Trophoblast cell (in vitro differentiated cells and primary cell): Measurements from ENCODE around the gene C19orf44.
"Not testable (repeated sequence)": the region's sequence is repeated elsewhere in the genome, so short reads cannot be mapped to it uniquely, and the experiment has no call there.

ENCODE experiments used
- DNase-seq, 2 donors: peaks; one replicate each; pipeline ENCODE4 v3.0.0-alpha.2; 2016
- H2AFZ ChIP-seq: 2 replicates; pipeline ENCODE4 v1.6.1; 2013; ENCODE audit warnings: low read length, moderate library complexity, mild to moderate bottlenecking; ENCODE audit not compliant: insufficient read depth, poor library complexity
- H2AK5ac ChIP-seq: 2 replicates; pipeline ENCODE4 v1.6.1; 2013; ENCODE audit warnings: mild to moderate bottlenecking, low read length
- H2BK120ac ChIP-seq: 2 replicates; pipeline ENCODE4 v1.6.1; 2013; ENCODE audit warnings: low read length, mild to moderate bottlenecking, moderate library complexity; ENCODE audit not compliant: insufficient read depth, poor library complexity
- H2BK12ac ChIP-seq: 2 replicates; pipeline ENCODE4 v1.6.1; 2013; ENCODE audit warnings: mild to moderate bottlenecking, low read length, moderate library complexity
- H2BK5ac ChIP-seq: 2 replicates; pipeline ENCODE4 v1.6.1; 2013; ENCODE audit warnings: low read length, low read depth, moderate library complexity, mild to moderate bottlenecking; ENCODE audit not compliant: poor library complexity
- H3K14ac ChIP-seq: 2 replicates; pipeline ENCODE4 v1.6.1; 2013; ENCODE audit warnings: mild to moderate bottlenecking, low read length
- H3K18ac ChIP-seq: 2 replicates; pipeline ENCODE4 v1.6.1; 2013; ENCODE audit warnings: mild to moderate bottlenecking, low read length
- H3K23ac ChIP-seq: 2 replicates; pipeline ENCODE4 v1.6.1; 2013; ENCODE audit warnings: low read length
- H3K27ac ChIP-seq: 2 replicates; pipeline ENCODE4 v1.5.1; 2013; ENCODE audit warnings: low read depth, mild to moderate bottlenecking, inconsistent platforms, low read length, moderate library complexity
- H3K27me3 ChIP-seq: 2 replicates; pipeline ENCODE4 v1.6.1; 2013; ENCODE audit warnings: inconsistent platforms, mild to moderate bottlenecking, low read length, moderate library complexity; ENCODE audit not compliant: insufficient read depth
- H3K36me3 ChIP-seq, 2 experiments: 1 replicate in 1 of 2; 2 replicates in 1 of 2; pipeline ENCODE4 v1.6.1; 2013; ENCODE audit warnings: low read length in 2 of 2, mild to moderate bottlenecking in 2 of 2, moderate library complexity in 1 of 2; ENCODE audit not compliant: insufficient read depth in 2 of 2, control insufficient read depth in 1 of 2
- H3K4ac ChIP-seq: 2 replicates; pipeline ENCODE4 v1.6.1; 2013; ENCODE audit warnings: low read depth, mild to moderate bottlenecking, low read length, moderate library complexity
- H3K4me1 ChIP-seq, 2 experiments: 1 replicate in 1 of 2; 2 replicates in 1 of 2; pipeline ENCODE4 v1.6.1; 2013; ENCODE audit warnings: low read length in 2 of 2, mild to moderate bottlenecking in 2 of 2, moderate library complexity in 1 of 2; ENCODE audit not compliant: insufficient read depth in 2 of 2, control insufficient read depth in 1 of 2
- H3K4me2 ChIP-seq: 2 replicates; pipeline ENCODE4 v1.6.1; 2013; ENCODE audit warnings: inconsistent platforms, mild to moderate bottlenecking, low read length, moderate library complexity
- H3K4me3 ChIP-seq: 2 replicates; pipeline ENCODE4 v1.5.1; 2013; ENCODE audit warnings: mild to moderate bottlenecking, low read depth, low read length, inconsistent platforms
- H3K79me1 ChIP-seq: one replicate; pipeline ENCODE4 v1.6.1; 2013; ENCODE audit warnings: low read length
- H3K79me2 ChIP-seq: 2 replicates; pipeline ENCODE4 v1.6.1; 2013; ENCODE audit warnings: low read length, mild to moderate bottlenecking; ENCODE audit not compliant: control insufficient read depth, insufficient read depth, poor library complexity
- H3K9ac ChIP-seq: 2 replicates; pipeline ENCODE4 v1.6.1; 2013; ENCODE audit warnings: mild to moderate bottlenecking, low read length
- H3K9me3 ChIP-seq: 2 replicates; pipeline ENCODE4 v1.6.1; 2013; ENCODE audit warnings: low read depth, mild to moderate bottlenecking, control low read depth, inconsistent platforms, low read length; ENCODE audit not compliant: insufficient read depth
- H4K12ac ChIP-seq: 2 replicates; pipeline ENCODE4 v1.6.1; 2013; ENCODE audit warnings: low read depth, mild to moderate bottlenecking, low read length, moderate library complexity
- H4K8ac ChIP-seq: 2 replicates; pipeline ENCODE4 v1.6.1; 2013; ENCODE audit warnings: low read depth, mild to moderate bottlenecking, low read length, moderate library complexity
- H4K91ac ChIP-seq: one replicate; pipeline ENCODE4 v1.6.1; 2013; ENCODE audit warnings: low read depth, mild to moderate bottlenecking, low read length, moderate library complexity
- WGBS: extraction: QIAGEN DNeasy Blood & Tissue Kit; methylation state at CpG from one replicate; pipeline ENCODE4 v1.1.7; 2013; ENCODE audit warnings: missing lambda C conversion rate; ENCODE audit not compliant: insufficient read length, insufficient coverage; ENCODE audit errors: extremely low coverage; 5-methylcytosine and 5-hydroxymethylcytosine counted together

Gene C19orf44

DNA sequence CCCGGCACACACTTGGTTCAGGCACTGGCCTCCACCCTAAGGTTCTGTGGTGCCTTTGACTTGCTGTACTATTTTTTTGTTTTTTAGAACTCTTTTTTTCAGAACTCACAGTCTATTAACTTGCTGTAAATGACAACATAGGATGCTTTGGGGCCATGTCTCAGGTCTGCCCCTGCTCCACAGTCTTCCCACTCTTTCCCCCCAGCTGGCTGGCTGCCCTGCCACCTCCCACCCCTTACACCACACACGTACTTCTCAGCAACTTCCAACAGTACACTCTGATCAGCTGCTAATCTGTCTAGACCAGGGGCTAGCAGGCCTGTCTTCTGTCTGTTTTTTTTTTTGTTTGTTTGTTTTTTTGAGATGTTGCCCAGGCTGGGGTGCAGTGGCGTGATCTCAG lies 8.1 kb downstream of the C19orf44 start:
- no peaks in the 10 kb centered on the region for H3K4me1 ChIP-seq
- no peak overlapping the region for H2AK5ac ChIP-seq
- H3K79me1 ChIP-seq, result no peaks in the 10 kb centered on the region
- no peak overlapping the region for H2BK12ac ChIP-seq
- no peaks in the 10 kb centered on the region for H3K27me3 ChIP-seq
- H3K18ac ChIP-seq, result no peak overlapping the region
- WGBS, result no CpG with 5 or more reads among the region's 3 CpGs
- H3K4me3 ChIP-seq, result no peak overlapping the region
- no peak overlapping the region for H3K23ac ChIP-seq
- H3K14ac ChIP-seq, result no peak overlapping the region
- no peak overlapping the region for H2BK5ac ChIP-seq
- DNase-seq, result peak in 1 of 2 donors; percentile 33
- no peak overlapping the region for H3K4me2 ChIP-seq
- no peaks in the 10 kb centered on the region for H3K9me3 ChIP-seq
- H3K36me3 ChIP-seq, result peaks cover 9 to 21% of the 10 kb centered on the region in 2 experiments
- H2AFZ ChIP-seq, result no peak overlapping the region
- H3K4ac ChIP-seq, result no peak overlapping the region
- H3K79me2 ChIP-seq, result no peaks in the 10 kb centered on the region
- no peak overlapping the region for H4K12ac ChIP-seq
- H4K91ac ChIP-seq, result no peak overlapping the region
- H3K9ac ChIP-seq, result no peak overlapping the region
- H2BK120ac ChIP-seq, result no peak overlapping the region
- H3K27ac ChIP-seq, result no peak overlapping the region
- no peak overlapping the region for H4K8ac ChIP-seq

DNA sequence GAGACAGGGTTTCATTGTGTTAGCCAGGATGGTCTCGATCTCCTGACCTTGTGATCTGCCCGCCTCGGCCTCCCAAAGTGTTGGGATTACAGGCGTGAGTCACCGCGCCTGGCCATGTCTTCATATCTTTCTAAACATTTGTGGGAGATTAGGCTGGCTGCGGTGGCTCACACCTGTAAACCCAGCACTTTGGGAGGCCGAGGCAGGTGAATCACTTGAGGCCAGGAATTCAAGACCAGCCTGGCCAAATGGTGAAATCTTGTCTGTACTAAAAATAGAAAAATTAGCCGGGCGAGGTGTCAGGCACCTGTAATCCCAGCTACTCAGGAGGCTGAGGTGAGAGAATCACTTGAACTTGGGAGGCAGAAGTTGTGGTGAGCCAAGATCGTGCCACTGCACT lies 10.0 kb downstream of the C19orf44 start:
- not testable (repeated sequence) for H2AK5ac ChIP-seq, H3K79me2 ChIP-seq, H2BK12ac ChIP-seq, H2BK5ac ChIP-seq, H3K4me1 ChIP-seq, H2BK120ac ChIP-seq, H3K27me3 ChIP-seq, H3K4me3 ChIP-seq, H3K9me3 ChIP-seq, H3K4me2 ChIP-seq, H3K23ac ChIP-seq, H4K12ac ChIP-seq, H3K9ac ChIP-seq, H3K14ac ChIP-seq, H4K8ac ChIP-seq, H3K27ac ChIP-seq, H2AFZ ChIP-seq, H3K4ac ChIP-seq, H3K18ac ChIP-seq, H3K79me1 ChIP-seq, H4K91ac ChIP-seq
- H3K36me3 ChIP-seq, result peaks cover 15 to 23% of the 10 kb centered on the region in 2 experiments
- peak; percentile 90 to 92 for DNase-seq
- WGBS, result no CpG with 5 or more reads among the region's 11 CpGs

DNA sequence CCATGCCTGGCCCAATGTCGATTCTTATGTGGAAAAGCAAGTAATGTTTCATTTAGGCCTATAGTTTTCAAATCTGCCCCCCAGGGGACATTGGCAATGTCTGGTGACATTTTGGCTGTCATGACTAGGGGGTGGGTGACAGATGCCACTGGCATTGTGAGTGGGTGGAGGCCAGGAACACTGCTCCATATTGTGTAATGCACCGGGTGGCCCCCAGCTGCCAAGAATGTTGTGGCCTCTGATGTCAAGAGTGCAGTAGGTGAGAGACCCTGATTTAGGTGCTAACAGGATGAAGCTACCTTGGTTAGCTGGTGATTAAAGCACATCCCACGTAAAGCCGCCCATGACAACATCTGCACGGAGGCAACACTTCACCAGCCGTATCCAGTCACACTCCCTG lies 10.8 kb downstream of the C19orf44 start:
- Histone ChIP-seq H3K9me3 (no peaks in the 10 kb centered on the region), H4K91ac (no peak overlapping the region), H3K79me1 (no peaks in the 10 kb centered on the region), H3K4me2 (no peak overlapping the region), H3K36me3 (peaks cover 15 to 21% of the 10 kb centered on the region in 2 experiments), H3K18ac (no peak overlapping the region), H2AFZ (no peak overlapping the region), H2BK120ac (no peak overlapping the region), H3K79me2 (no peaks in the 10 kb centered on the region), H4K8ac (no peak overlapping the region), H3K27ac (no peak overlapping the region), H3K14ac (no peak overlapping the region), H3K4me1 (no peaks in the 10 kb centered on the region), H3K4me3 (no peak overlapping the region), H4K12ac (no peak overlapping the region), H3K27me3 (no peaks in the 10 kb centered on the region), H3K4ac (no peak overlapping the region), H2AK5ac (no peak overlapping the region), H3K23ac (no peak overlapping the region), H2BK5ac (no peak overlapping the region), H2BK12ac (no peak overlapping the region), H3K9ac (no peak overlapping the region)
- peak; percentile 51 to 67 for DNase-seq
- WGBS, result no CpG with 5 or more reads among the region's 6 CpGs

DNA sequence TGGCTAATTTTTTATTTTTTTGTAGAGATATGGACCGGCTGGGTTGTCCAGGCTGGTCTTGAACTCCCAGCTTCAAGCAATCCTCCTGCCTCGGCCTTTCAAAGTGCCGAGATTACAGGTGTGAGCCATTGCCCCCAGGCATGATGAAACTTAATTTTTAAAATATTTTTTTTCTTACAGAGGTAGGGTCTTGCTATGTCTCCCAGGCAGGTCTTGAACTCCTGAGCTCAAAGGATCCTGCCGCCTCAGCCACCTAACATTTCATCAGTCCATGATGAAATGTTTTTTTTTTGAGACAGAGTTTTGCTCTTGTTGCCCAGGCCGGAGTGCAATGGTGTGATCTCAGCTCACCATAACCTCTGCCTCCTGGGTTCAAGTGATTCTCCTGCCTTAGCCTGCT lies 12.4 kb downstream of the C19orf44 start:
- Histone ChIP-seq H2BK5ac (no peak overlapping the region), H3K79me2 (no peaks in the 10 kb centered on the region), H3K18ac (no peak overlapping the region), H3K27me3 (no peaks in the 10 kb centered on the region), H3K9ac (no peak overlapping the region), H4K8ac (no peak overlapping the region), H3K9me3 (no peaks in the 10 kb centered on the region), H3K79me1 (no peaks in the 10 kb centered on the region), H2BK12ac (no peak overlapping the region), H4K91ac (no peak overlapping the region), H4K12ac (no peak overlapping the region), H2AK5ac (no peak overlapping the region), H3K27ac (no peak overlapping the region), H3K23ac (no peak overlapping the region), H2AFZ (no peak overlapping the region), H3K4me2 (no peak overlapping the region), H3K4ac (no peak overlapping the region), H3K14ac (no peak overlapping the region), H2BK120ac (no peak overlapping the region), H3K4me3 (no peak overlapping the region), H3K36me3 (peaks cover 19% of the 10 kb centered on the region in 2 experiments), H3K4me1 (no peaks in the 10 kb centered on the region)
- peak; percentile 51 to 85 for DNase-seq
- WGBS, result no CpG with 5 or more reads among the region's 5 CpGs
